Stimulated activated CD4-positive, alpha-beta T cell treated with anti-CD3 and anti-CD28 coated beads, Interleukin-1b, Interleukin-23, amount 100 ng/mL, for 48 hours (primary cell): ENCODE data around the gene MECP2.

Experiments used
- DNase-seq: peaks from one replicate; pipeline ENCODE4 v3.0.0-alpha.2; 2020

The MECP2 gene

DNA sequence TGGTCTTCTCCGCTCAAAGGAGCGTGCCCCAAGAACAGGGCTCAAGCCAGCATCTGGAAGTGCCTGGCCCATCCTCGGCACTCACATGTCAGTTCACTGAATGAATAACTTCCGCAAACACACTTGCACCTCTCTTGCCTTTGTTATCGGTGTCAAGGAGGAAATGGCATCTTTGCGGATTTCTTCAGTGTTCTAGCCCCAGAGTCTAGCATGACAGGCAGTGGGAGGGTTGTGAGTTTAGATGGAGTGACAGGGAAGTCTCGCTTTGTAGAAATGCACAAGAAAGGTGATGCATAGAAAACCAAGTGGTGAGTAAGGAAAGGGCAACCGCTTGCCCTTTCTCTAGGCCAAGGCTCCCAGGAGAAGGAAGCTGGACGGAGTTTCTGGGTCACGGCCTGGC lies 17.6 kb upstream of the MECP2 start:
- no peak for DNase-seq

- no peak for DNase-seq
These were observed 17.1 kb upstream of the MECP2 start for GRCh38 chrX:154114652-154115051.

- DNase-seq = no peak
These were observed 16.2 kb upstream of the MECP2 start for GRCh38 chrX:154113729-154114128.

DNA sequence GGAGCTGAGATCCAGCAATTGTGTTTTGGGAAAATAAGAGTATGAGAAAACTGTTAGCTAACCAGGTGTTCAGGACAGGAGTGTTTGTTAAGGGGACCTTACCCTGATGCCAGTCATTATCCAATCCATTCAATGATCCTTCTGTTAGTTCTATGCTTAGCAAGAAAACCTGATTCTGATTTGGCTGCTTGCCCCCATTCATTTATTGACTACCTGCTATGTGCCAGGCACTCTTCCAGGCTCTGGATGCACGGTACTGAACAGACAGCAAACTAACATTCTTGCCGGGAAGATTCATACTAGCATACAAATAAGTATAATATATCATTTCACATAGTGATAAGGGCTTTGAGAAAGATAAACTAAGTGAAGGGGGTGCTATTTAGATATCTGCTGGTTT lies 1.0 kb upstream of the MECP2 start:
- no peak for DNase-seq

GRCh38 chrX:154097003-154097588 lies 421 bp downstream of the MECP2 start:
- peak; percentile 57 for DNase-seq

DNA sequence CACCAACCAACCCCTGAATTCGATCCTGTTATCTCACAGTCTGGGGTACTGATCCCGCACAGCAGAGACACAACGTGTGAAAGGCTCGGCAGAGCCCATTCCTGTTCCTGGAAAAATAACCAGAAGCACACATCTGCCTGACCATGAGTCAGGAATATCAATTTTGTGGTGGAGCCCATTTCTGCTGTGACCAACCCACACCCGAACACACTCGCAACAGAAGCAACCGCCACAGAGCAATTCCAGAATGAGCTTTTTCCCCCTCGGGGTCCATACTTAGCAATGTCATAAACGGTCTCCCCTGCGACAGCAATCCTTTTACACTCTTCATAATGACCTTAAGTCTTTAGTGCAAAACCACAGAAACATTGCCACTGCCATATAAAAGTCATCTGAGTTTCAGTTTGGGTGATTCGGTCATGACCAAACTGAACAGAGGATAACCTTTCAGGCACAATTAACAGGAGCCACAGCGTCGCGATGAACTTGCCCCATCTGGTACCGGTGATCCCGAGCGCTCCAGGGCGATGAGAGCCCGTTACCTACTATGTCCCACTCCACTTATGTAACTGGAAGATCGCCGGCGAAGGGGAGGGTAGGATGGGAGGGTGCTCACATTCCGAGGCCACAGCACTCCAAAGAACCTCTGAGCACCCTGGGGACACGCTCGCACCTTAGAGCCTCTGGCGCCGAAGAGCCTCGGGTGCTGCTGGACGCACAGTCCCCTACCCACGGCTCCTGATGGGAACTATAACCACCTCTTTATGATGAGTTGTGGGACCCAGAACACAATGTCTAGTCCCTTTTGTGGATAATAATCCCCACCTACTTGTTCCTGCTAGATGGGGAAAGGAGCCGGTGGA lies 1.1 kb downstream of the MECP2 start:
- peak; percentile 5 for DNase-seq

DNA sequence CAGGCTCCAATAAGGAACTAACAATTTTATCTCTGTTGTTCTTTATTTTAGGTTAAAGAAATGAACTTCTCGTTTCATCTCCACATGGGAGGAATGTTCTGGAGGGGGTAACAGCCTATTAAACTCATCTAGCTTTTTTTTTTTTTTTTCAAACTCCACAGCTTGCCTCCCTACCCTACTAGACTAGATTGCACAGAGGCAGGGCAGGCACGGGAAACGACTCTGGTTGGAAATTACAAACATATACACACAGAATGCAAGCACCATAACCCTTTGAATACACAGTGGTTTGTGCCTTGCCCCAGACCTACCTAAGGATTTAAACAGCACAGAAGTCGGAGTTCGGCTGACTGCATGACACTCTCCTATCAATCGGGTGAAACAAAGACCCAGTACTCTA lies 2.7 kb downstream of the MECP2 start:
- no peak for DNase-seq

GRCh38 chrX:154093965-154094364 lies 3.6 kb downstream of the MECP2 start:
- DNase-seq = no peak

- DNase-seq = no peak
These were observed 5.1 kb downstream of the MECP2 start for GRCh38 chrX:154092371-154092770.

- DNase-seq = no peak
These were observed 5.8 kb downstream of the MECP2 start for GRCh38 chrX:154091678-154092077.

- no peak for DNase-seq
These were observed 6.8 kb downstream of the MECP2 start for GRCh38 chrX:154090731-154091130.

- no peak for DNase-seq
These were observed 12.8 kb downstream of the MECP2 start for GRCh38 chrX:154084449-154085300.

DNA sequence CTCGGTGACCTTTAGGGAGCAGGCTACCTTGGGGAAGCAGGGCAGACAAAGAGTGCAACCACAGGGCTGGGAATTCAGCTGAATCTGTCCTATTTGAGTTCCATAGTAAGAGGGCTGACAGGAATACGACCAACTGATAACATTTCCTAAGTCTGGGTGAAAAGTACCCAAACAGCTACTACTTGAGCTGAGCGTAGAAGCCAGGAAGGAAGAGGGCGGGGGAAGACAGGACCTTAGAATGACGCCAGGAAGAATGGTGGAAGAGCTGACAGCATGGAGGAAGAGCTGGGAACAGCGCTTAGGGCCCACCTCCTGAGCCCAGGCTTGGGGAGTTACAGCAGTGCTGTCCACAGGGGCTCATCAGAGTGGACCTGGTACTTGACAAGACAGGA lies 14.4 kb downstream of the MECP2 start:
- DNase-seq = no peak

- no peak for DNase-seq
These were observed 15.0 kb downstream of the MECP2 start for GRCh38 chrX:154082396-154083125.

- no peak for DNase-seq
These were observed 20.4 kb downstream of the MECP2 start for GRCh38 chrX:154077101-154077500.

DNA sequence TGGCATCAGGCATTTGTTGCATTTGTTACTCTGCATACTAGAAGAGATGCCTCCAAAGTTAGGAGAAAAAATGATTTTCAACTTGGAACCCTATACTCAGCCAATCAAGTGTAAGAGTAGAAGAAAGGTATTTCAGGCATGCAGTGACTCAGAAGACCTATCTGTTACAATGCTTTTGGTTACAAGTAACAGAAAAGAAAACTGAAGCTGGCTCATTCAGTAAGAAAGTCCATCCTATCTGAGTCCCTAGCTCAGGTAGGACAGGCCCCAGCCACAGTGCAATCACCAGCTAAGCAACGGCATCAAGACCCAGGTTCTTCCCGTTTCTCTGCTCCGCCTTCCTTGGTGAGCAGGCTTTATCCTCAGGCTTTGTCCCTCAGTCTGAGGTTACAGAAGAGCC lies 23.3 kb downstream of the MECP2 start:
- DNase-seq = no peak

- no peak for DNase-seq
These were observed 25.3 kb downstream of the MECP2 start for GRCh38 chrX:154072192-154072591.

DNA sequence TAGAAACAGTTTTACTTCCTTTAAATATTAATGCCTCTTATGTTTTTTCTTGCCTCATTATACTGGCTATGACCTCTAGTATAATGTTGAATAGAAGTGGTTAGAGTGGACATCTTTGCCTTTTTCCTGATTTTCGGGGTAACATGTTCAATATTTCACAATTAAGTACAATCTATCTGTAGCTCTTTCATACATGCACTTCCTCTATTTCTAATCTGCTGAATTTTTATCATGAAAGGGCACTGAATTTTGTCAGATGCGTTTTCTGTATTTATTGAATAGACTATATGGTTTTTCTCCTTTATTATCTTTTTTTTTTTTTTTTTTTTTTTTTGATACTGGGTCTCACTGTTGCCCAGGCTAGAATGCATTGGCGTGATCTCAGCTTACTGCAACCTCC lies 29.0 kb downstream of the MECP2 start:
- no peak for DNase-seq

DNA sequence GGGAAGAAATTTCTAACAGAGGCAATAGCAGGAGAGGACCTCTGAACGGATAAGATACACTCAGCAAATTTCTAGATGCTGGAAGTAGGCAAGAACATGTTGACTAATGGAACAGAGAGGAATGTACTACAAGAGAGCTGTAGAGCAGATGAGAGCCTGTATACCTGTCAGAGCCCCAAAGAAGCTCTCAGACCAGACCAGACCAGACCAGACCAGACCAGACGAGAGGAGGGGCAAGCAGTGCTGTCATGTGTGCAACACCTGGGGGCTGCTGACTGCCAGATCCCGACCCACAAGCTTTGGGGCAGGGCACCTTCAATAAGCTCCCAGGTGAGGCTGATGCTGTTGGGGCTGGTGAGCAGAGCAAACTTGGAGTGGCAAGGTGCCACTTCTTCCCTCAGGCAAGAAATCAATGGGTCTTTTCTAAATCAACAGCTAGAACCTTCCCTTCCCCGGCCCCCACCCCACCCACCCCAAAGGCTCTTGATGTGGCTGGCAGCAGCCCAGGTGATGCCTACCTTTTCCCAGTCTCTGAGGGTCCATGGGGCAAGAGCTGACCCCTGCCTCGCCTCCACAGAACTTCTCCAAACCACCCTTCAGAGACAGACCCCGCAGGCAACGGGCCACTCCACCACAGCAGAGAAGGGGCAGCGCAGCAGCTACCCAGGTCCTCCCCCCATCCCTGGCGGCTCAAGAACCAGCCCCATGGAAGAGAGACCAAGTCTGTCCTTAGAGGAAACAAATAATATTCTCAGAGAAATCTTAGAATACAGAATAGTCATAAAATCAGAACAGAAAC lies 32.7 kb downstream of the MECP2 start:
- DNase-seq = no peak

GRCh38 chrX:154063234-154063633 lies 34.3 kb downstream of the MECP2 start:
- DNase-seq = no peak

DNA sequence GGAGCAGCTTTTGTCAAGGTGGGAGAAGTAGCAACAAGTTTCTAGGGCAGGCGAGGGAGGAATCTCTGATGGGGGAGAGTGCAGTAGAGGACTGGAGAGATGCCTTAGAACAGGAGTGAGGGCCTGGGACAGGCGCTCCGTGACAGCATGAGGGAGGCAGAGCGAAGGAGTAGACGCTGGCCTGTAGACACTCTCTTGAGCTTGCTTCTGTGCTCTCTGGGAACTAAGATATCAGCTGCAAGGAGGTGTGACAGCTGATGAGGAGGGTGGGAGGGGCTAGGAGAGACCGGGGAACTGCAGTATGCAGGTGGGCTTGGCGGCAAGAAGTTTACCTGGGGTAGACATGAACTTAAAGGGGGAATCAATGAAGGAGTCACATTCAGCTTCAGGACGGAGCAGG lies 35.7 kb downstream of the MECP2 start:
- DNase-seq = no peak

DNA sequence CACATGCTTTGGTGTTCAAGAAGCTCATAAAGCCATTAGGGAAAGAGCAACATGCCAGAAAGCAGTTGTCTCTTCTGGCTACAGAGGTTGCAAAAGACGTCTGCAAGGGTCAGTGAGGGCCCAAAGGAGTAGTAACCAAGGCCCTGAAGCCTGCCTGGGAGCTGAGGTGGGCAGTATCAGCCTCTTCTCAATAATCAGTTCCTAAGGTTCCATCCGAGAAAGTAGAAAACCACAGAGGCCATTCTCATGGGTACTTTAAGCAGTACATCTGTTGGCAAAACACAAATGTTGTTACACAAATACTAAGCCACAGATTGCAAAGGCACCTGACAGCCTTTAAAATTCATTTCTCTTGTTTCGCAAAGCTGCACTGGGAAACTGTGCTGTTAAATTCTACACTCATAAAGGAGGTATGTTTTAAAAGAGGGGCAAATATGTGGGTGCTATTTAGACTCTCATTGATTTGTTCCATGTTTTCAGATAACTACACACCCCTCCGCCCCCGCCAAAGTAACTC lies 37.7 kb downstream of the MECP2 start:
- DNase-seq = no peak
